Myocyte (in vitro differentiated cells): Measurements from ENCODE around the gene ZNF324. TPM values are rescaled to one million over a fixed set of nuclear protein-coding genes. Genes with fewer than 3 reads are reported as not detected.
A peak's percentile ranks its signal among the peaks of the same experiment; 100 is the strongest.
"Not testable (repeated sequence)": the region's sequence is repeated elsewhere in the genome, so short reads cannot be mapped to it uniquely, and the experiment has no call there.

Experiments
- DNase-seq: peaks from one replicate; pipeline ENCODE4 v3.0.0-alpha.2; 2012; ENCODE audit warnings: low read depth
- total RNA-seq: library from RNA; depleted of rRNA; stranded (reverse); fragments of >200 nt; gene quantifications from 2 replicates; pipeline ENCODE4 v1.2.3, GENCODE V29; 2014

Gene ZNF324
- total RNA-seq, 1 donor from 2014 or later, result 15.3 TPM

DNA sequence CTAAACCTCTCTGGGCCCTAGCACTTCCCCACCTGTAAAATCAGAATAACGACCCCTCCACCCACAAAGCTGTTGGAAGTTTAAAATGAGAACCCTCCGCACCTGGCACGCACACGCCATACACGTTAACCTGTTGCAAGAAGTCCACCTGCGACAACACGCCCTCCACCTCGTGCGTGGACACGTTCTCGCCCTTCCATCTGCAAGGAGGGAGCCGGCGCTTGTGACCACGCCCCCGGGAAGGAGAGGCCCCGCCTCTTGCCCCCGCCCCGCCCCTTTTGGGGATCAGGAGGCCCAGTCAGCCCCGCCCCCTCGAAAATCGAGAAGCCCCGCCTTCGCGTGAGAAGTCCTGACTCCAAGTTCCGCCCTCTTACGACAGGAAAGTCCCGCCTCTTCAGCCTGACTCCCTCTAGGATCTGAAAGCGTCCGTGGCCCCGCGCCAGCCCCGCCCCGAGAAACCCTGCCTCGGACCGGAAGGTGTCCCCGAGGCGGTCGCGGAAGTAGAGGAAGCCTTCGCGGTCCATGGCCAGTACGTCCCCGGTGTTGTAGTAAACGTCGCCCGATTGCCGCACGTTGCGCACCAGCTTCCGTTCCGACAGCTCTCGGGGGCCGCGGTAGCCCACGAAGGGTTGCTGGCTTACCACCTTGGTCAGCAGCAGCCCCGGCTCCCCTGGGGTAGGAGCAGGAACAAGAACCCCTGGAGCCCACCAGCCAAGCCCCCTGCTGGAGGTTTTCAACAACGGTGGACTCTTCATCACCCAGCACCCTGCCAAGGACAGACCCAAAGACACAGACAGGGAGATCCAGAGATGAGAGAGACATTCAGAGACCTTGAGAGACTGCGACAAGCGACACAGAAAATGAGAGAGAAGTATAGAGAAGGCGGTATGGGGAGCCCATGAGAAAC is 32.4 kb downstream of the ZNF324 start:
- DNase-seq, result peak; percentile 99

DNA sequence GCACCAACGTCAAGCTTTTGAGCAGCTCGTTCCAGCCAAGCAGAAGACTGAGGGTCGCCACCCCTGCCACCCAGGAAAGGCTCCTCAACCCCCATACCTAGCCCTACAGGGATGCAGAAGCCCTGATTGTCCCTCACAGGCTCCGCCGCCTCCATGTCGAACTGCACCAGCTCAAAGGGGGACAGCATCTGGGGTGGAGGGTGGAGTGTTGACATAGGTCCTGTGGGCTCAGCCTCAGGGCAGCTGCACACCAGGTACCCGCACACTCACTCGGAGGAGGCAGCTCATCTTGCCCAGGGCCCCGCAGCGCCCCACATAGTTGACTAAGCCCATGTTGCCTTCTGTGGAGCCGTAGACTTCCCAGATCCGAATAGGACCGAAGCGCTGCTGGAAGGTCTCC is 33.4 kb downstream of the ZNF324 start:
- DNase-seq, result no peak

DNA sequence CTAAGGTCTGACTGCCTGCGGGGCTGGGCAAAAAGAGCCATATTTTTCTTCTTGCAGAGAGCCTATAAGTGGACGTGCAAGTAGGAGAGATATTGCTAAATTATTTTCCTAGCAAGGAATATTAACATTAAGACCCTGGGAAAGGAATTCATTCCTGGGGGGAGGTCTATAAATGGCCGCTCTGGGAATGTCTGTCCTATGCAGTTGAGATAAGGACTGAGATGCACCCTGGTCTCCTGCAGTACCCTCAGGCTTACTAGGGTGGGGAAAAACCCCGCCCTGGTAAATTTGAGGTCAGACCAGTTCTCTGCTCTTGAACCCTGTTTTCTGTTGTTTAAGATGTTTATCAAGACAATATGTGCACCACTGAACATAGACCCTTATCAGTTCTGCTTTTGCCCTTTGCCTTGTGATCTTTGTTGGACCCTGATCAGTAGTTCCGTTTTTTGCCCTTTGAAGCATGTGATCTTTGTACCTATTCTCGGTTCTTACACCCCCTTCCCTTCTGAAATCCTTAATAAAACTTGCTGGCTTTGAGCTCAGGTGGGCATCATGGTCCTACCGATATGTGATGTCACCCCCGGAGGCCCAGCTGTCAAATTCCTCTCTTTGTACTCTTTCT is 40.8 kb downstream of the ZNF324 start:
- DNase-seq, result not testable (repeated sequence)

DNA sequence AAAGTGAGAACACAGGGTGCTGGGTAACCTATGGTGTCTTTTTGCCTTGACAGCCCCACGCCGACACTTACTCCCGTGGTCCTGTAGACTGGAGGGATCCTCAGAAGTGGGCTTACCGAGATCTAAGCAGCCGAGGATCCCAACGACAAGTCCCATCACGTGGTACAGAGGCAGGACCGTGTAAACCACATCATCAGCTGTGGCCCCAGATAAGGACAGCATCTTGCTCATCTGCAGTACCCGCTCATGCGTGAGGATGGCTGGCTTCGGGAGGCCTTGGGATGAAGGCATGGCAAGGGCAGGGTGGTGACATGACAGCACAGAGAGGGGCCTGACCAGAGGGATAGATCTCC is 42.8 kb downstream of the ZNF324 start:
- DNase-seq, result no peak

DNA sequence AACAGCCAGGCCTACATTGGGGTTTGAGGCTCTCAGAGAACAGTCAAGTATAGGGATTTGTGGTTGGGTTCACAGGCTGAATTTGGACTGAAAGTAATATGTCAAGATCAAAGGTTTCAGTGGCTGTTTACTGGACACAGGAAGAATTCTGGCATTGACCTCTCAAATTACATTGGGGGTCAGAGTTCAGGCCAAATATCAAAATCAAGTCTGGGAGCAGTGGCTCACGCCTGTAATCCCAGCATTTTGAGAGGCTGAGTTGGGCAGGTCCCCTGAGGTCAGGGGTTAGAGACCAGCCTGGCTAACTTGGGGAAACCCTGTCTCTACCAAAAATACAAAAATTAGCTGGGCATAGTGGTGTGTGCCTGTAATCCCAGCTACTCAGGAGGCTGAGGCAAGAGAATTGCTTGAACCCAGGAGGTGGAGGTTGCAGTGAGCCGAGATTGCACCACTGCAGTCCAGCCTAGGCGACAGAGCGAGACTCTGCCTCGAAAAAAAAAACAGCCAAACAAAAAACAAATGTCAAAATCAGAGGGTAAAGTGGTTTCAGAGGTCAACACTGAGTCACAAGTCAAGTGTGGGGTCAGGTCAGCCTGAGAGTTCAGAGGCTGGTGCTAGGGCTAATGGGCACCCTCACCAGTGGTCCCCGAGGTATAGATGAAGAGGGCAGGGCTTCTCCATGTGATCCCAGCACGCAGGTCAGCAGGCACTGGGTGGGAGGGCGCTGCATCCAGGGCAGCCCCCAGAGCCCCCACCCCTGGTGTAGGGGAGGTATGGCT is 43.4 kb downstream of the ZNF324 start:
- no peak for DNase-seq

DNA sequence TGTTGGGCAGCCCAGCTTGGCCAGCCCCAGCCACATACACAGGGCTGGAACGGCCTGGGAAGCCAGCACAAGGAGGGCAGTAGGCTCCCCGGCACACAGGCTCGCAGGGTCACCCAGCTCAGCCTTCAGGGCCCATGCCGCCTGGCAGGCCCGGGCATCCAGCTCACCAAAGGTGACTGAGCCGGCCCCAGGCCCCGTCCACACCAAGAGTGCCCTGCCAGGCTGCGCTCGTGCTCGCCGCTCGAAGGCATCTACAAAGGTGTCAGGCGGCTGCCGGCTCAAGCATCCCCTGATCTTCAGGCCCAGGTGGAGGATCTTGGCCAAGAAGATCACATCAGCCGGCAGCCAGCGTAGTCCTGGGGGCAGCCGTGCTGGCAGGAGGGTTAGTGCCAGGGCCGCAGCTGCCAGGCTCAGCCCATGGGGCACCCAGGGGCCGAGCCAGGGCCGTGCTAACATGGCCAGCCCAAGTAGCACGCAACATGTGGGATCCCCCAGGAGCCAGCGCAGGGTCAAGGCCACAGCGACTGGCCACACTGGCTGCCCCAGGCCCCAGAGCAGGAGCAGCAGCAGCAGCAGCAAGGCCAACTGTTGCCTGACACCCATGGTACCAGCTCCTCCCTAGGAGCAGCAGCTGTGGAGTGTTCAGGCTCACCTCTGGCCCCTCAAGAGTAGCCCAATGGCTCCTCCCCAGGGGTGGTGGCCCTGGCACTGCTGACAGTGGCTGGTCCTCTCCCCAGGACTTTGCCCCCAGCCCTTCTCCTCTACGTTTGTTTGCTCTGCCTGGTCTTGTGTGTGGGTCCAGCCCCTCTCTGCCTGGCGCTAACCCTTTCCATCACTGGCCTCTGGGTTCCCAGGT is 44.7 kb downstream of the ZNF324 start, which contains the start of gene SLC27A5:
Gene SLC27A5, minus strand, starts transcription at position 640 of the 856 bp plus-strand sequence. Its CDS starts 37 bp downstream, at position 603.
- no peak for DNase-seq

DNA sequence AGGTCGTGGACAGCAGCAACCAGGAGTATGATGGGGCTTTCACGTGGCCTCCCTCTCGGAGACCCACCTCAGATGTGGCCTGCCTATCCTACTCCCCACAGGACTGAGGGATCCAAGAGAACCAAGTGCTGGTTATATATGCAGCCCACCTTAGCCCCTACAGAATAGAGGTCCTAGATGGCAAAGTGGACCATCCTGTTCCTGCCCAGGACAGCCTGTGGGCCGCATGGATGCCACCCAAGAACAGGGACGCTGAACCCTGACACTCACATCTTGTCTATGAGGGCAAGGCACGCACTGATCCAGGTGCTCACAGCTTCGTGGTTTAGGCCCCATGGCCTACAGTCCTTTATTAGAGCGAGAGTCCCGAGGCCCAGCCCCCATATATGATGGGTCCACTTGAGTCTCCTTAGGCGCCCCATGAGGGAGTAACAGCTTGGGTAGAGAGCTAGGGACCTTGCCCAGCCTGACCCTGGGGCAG is 46.4 kb downstream of the ZNF324 start:
- DNase-seq, result no peak

DNA sequence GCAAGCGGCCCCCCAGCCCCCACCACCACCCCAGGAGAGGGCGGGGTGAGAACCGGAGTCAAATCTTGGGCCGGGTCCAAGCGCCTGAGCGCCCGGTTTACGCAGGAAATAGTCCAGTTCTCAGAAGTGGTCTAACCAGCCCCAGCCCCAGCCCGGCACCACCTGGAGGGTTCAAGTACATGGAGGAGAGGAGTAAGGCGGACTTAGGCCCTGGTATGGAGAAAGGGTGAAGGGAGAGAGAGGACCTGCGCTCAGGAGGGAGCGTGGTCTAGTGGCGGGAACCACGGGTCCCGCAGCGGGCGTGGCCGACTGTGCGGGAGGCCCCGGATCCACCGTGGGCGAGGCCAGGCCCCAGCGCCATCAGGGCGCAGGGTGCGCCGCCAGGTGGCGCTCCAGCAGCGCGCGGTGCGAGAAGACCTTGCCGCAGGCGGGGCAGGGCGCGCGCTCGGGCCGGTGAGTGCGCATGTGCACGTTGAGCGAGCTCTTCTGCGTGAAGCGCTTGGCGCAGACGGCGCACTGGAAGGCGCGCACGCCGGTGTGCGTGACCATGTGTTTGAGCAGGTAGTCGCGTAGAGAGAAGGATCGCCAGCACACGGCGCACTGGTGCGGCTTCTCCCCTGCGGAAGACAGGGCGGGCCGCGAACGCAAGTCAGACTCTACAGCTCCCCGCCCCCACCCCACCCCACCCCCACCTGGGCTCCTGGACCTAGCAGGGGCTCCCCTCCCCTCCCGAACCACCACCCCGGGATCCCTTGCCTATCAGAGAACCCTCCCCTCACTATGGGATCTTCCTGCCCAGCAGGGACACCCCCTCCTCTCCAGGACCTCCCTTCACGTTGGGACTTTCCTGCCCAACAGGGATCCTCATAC is 47.0 kb downstream of the ZNF324 start:
- DNase-seq, result peak; percentile 56

DNA sequence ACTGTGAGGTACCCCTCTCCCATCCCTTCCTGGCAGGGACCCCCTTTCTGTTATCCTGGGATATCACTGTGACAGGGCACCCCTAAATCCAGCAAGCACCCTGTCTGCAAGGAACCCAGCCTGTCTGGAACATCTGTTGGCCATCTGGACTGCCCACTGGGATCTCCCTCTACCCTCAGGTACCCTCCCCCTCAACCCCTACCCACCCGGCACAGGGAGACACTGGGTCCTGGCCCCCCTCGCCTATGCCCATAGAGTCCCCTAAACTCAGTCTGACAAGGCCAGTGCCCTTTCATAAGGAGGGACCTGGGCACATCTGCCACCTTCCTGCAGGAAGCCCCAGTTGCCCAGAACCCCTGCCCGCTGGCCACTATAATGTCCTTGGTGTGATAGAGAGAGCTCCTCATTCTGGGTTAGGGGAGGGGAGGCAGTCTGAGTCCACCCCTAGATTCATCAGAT is 47.7 kb downstream of the ZNF324 start:
- no peak for DNase-seq

DNA sequence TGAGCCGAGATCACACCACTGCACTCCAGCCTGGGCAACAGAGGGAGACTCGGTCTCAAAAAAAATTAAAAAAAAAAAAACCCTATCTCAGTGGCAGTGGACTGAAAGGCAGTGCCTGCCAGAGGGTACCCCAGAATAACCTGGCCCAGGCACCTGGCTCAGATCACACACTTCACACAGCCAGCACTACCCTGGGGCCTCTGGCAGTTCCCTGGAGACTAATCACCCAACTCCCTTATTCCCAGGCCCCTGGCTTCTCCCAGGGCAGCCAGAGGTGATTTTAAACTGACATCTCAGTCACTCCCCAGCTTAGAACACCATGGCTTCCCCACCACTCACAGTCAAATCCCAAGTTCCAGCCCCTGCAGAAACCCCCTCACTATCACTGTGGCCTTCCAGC is 48.4 kb downstream of the ZNF324 start:
- no peak for DNase-seq

DNA sequence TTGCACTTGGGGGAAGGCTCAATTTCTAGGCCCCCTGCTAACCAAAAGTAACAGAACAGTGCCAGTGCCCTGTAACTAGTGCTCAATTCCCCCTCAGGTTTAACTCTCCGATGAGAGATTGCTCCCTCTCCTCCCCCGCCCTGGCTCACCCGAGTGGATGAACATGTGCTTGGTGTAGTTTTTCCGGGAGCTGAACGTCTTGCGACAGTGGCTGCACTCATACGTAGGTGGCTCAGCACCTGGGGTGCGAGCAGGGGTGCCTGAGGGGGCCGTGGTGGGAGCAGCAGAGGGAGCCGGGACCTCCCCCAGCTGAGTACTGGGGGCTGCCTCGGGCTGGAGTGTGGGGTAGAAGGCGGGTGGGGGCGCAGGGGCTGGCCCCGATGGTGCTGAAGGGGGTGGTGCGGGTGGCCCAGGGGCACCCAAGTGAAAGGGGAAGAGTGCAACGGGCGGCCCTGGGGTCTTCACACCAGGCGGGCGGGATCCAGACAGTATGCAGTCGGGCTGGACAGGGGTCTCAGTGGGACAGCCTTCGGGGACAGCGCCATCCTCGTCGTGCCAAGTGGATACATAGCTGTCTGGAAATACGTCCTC is 49.5 kb downstream of the ZNF324 start:
- no peak for DNase-seq

DNA sequence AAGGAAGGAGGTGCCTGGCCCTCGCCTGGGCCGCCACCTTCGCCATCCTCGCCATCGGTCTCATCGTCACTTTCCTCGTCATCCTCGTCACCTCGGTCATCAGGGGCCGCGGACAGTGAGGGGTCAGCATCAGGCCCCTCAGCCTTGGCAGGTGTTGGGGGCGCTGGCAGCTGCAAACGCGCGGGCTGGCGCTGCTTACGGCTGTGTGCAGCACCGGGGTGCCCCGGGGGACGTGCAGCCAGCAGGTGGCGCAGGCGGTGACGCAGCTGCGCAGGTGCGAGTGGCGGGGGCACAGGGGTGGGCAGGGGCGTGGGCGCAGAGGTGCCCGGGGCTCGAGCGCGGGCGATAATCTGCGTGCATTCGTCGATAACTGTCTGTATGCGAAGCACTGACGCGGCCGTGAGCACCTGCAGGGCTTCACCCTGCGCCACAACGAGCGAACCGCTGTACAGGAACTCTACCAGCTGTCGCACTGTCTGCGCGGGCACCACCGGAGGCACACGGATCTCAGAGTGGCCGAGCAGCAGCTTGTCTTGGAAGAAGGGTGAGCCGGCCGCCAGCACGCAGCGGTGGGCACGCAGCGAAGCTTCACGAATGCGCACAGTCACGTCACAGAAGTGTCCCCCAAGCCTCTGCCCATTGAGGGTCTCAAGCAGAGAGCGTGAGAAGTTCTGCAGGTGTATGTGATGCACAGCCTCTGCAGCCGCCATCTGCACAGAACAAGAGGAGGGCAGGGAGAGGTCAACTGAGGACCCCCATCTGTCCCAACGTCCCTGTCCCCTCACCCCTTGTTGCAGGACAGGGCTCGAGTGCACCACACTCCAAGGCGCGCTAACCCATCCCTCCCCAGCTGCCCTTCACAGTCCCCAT is 50.3 kb downstream of the ZNF324 start:
- no peak for DNase-seq

DNA sequence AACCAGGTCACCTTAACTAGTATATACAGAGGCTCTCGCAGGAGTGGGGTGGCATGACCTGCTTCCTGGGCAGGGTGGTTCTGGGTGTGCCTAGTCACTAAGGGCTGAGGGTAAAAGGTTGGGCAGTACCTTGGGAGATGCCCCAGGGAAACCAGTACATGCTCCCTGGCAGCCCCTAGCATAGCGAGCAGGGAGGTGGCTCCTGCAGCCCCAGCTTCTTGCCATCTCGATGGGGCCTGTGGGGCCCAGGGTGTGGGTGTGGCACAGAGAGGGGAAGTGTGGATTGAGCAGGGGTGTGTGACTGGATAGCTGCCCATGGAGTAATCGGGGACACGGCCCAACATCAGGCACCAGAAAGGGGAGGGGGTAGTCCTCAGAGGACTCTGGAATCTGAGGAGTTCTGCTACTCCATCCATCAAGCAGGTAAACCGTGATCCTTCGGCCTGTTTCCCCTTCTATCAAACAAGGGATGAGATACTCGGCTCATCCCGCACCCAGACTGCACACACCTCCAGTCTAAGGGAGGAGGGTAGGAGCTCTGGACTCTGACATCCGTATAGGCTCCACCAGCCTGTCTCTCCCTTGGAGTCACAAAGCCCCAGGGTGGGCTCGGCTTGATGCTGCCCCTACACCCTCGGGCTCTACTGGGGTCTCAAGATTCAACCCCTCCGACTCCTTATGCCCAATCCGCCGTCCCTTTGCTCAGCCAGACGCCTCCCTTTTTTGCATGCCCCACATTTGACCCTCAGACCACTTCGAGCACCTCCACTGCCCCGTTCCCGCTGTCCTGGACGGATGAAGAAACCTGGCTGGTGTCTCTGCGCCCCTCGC is 51.6 kb downstream of the ZNF324 start:
- DNase-seq, result no peak

DNA sequence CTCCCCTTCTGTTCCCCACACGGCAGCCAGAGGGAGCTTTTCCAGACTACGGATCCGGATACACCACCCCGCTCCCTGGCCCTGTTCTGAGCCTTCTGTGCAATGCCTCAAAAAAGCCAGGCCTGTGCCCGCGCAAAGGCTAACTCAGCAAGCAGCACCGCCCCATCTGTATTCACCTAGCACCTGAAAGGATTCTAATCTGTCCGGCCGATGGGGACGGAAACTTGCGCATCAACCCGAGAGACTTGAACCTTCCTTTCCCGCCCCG is 52.1 kb downstream of the ZNF324 start:
- peak; percentile 79 for DNase-seq

DNA sequence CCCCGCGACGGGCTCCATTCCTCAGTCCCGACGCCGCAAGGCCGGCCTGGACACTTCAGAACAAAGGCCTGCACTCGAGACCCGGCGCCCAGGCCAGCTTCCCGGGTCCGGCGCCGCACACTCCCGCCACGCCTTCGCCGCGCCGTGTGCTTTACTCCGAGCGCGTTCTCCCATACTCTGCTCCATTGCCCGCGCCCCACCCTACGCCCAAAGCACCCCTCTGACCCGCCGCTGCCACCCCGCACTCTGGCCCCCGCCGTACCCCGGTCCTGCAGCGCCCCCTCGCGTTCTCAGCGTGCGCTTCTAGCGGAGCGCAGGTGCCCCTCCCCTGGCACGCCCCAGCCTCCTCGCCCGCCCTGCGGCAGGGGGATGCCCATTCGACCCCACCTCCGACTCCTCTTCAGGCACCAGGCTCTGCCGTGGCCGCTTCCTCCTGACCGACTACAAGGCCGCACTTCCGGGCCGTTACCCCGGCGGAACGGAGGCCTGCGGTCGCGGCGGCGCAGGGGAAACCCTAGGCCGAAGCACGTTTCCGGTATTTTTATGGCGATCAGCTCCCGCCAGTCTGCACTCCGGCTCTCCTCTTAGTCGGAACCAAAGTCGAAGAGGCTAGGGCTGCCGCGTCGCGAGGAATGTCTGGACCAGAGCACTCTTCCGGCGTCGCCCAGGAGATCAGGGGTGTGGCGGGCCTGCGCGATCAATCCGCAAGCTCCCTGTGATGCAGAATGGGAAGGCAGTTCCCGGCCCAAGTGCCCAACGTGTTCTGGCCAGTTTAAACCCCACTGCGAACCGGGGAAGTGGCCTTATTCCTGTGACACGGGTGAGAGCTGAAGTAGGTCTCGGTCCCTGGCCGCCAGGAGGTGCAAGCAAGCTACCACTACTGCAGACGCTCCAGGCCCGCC is 52.7 kb downstream of the ZNF324 start, which contains the start of gene ZBTB45:
Gene ZBTB45, minus strand, starts transcription at position 456 of the 902 bp plus-strand sequence. CDS start 2,137 bp downstream, outside the sequence.
- peak; percentile 97 for DNase-seq

DNA sequence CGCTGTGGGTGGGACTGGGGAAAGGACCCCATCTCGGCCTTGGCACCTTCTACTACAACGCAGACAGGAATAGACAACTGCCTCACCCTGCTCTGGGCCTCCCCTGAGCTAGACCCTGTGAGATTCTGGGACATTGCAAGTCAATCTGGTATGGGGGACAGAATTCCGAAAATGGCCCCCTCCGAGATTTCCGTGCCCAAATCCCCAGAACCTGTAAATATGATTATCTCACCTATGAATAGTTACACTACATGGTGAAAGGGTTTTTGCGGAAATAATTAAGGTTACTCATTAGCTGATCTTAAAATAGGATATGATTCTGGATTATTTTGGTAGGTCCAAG is 53.3 kb downstream of the ZNF324 start:
- DNase-seq, result no peak

DNA sequence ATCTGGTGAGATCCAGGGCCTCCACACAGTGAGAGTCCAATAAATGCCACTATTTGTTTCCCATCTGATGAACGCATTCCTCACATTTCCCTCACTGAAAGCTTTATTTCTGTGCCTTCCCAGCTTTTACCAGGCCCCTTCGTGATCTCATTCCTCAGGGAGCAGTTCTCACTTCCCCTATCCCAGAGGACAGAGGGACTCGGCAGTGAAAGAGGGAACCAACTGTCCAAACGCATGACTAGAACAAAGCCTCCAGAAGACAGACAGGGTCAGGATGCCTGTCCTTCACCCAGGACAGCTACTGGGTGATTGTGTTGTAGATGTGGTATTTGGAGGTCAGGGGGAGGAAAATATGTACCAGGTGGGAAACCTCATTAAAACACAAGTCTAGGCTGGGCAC is 54.8 kb downstream of the ZNF324 start:
- no peak for DNase-seq
